GM13977 (cell line): Measurements from ENCODE around the gene SLC29A1.

ENCODE experiments used
- DNase-seq: peaks from one replicate; pipeline ENCODE4 v3.0.0; 2012; ENCODE audit warnings: low spot score
- in situ Hi-C: fragments of 300-500 bp; cut with MboI; formaldehyde crosslinking; loops from one replicate; pipeline ENCODE4 v1.12.0; 2022; ENCODE audit warnings: low sequenced_read_pairs, low pct_unique_long_range_greater_than_20kb, mixed read lengths, inconsistent platforms; ENCODE audit not compliant: unreplicated experiment
- TF ChIP-seq, protein P1 (sequence below): IDR thresholded peaks from 2 replicates; pipeline ENCODE4 v1.5.1; 2012; ENCODE audit warnings: mild to moderate bottlenecking, control low read depth; ENCODE audit not compliant: insufficient read depth; ENCODE audit errors: extremely low read depth, missing control alignments

The SLC29A1 gene

DNA sequence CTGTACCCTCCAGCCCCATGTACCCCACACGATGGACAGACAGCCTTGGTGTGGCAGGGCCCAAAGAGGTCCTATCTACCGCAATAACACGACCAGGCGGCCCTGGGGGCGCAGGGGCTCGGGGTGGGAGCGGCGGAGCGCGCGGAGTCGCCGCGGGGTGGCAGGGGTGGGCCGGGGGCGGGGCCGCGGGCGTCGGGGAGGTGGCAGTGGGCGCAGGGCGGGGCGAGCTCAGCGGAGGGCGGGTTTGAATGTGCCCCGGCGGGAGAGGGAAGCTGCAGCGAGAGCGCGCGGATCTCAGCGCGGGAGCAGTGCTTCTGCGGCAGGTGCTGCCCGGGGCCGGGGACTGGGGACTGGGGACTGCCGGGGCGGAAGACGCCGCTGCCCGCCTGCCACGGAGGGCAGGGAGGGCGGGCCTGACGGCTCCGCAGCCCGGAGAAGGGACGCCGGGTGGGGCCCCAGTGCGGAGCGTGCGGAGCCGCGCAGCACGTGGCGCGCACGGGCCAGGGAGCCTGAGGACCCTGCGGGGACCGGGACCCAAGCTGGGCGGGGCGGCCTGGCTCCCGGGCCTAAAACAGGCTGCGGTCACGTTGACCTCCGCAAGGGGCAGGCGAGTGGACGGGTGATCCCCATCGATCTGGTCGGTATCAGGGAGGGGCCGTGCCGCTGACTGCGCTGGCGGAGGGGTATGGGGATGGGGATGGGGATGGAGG lies at the start of gene SLC29A1:
TSS of gene SLC29A1 (plus strand) at position 277 of the 710 bp plus-strand sequence. CDS start 3,719 bp downstream, outside the sequence.
- TF ChIP-seq, protein P1, sequence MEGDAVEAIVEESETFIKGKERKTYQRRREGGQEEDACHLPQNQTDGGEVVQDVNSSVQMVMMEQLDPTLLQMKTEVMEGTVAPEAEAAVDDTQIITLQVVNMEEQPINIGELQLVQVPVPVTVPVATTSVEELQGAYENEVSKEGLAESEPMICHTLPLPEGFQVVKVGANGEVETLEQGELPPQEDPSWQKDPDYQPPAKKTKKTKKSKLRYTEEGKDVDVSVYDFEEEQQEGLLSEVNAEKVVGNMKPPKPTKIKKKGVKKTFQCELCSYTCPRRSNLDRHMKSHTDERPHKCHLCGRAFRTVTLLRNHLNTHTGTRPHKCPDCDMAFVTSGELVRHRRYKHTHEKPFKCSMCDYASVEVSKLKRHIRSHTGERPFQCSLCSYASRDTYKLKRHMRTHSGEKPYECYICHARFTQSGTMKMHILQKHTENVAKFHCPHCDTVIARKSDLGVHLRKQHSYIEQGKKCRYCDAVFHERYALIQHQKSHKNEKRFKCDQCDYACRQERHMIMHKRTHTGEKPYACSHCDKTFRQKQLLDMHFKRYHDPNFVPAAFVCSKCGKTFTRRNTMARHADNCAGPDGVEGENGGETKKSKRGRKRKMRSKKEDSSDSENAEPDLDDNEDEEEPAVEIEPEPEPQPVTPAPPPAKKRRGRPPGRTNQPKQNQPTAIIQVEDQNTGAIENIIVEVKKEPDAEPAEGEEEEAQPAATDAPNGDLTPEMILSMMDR: peak; percentile 19
- in situ Hi-C loops: no loop called here
- peak; percentile 96 for DNase-seq

DNA sequence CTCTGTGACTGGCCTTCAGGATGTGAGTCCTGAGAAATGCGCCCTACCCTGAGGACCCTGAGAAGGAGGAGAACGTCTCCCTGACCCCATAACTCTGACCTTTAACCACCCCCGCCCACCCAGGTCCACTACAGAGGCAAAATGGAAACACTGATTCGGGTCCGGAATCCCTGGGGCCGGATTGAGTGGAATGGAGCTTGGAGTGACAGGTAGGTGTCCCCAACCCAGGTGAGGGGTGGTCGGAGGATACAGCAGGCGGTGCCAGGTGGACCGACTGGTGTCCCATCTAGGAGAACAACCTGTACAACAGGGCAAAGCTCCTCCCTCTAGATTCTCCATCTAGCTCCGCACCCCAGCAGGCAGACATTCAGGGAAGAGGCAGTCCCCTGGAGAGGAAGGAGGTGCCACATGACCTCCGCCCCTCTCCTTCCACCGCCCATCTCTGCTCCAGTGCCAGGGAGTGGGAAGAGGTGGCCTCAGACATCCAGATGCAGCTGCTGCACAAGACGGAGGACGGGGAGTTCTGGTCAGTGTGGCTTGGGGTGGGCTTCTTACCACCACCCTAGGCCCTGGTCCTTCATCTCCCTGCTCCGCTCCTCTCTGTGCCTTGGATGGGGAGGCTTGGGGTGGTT lies 47.1 kb upstream of the SLC29A1 start:
- in situ Hi-C loops: no loop called here
- TF ChIP-seq, protein P1: no peak
- DNase-seq: no peak

DNA sequence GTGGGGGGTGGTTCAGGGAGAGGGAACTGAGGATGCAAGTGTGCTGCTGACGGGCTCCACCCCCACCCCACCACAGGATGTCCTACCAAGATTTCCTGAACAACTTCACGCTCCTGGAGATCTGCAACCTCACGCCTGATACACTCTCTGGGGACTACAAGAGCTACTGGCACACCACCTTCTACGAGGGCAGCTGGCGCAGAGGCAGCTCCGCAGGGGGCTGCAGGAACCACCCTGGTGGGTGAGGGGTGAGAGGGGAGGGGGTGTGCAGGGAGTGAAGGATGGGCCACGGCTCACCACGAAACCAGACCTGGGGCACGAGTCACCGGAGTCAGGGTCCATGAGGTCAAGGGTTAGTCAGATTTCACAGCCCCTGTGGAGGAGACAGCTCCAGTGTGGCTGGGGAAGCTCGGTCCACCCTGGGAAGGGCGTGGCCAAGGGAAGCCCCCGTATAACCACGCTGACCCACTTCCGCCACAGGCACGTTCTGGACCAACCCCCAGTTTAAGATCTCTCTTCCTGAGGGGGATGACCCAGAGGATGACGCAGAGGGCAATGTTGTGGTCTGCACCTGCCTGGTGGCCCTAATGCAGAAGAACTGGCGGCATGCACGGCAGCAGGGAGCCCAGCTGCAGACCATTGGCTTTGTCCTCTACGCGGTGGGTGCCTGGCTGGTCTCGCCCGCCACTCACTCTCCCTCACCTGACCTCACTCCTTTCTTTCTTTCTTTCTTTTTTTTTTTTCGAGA lies 46.5 kb upstream of the SLC29A1 start:
- in situ Hi-C loops: no loop called here
- TF ChIP-seq, protein P1: no peak
- peak; percentile 75 for DNase-seq

DNA sequence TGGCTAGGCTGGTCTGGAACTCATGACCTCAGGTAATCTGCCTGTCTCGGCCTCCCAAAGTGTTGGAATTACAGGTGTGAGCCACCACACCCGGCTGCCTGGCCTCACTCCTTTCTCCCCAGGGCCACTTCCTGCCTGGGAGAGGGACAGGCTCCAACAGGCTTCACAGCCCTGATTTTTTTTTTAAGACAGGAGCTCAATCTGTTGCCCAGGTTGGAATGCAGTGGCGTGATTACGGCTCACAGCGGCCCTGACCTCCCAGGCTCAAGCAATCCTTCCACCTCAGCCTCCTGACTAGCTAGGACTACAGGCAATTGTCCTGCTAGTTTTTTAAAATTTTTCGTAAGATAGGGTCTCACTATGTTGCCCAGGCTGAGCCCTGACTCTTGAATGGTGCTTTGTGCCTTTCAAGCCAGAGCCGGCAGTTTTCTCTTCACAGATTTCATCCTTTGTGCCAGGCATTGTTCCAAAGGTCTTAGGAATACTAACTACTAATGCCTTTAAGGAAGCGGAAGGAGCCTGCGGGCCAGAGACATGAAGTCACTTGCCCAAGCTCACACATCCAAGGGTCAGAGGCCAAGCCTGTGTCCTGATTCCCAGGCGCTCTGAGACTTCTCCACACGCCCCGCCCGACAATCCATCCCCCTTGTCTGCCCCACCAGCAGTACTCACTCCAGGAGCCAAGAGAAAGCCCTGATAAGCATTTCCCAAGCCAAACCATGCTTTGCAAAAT lies 45.5 kb upstream of the SLC29A1 start:
- DNase-seq: no peak
- in situ Hi-C loops: no loop called here

DNA sequence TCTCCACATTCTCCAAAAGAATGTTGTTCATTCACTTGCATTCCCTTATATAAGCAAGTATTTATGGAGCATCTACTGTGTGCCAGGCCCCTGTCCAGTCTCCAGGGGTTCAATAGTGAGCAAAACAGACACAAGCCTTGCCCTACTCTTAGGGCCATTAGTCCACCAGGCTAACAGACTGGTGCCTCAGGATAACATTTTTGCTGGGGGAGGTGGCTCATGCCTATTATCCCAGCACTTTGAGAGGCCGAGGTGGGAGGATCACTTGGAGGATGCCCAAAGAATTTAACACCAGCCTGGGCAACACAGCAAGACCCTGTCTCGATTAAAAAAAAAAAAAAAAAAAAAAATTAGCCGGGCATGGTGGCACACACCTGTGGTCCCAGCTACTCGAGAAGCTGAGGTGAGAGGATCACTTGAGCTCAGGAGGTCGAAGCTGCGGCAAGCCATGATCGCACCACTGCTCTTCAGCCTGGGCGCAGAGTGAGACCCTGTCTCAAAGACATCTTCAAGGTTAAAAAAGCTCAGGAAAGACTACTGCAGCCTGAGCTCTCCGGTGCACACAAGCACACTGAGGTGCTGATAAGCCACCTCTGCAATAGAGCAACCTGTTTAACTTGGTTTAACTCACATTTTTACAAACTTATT lies 44.8 kb upstream of the SLC29A1 start:
- DNase-seq: no peak
- TF ChIP-seq, protein P1: no peak
- in situ Hi-C loops: no loop called here

More for the DNA sequence above, 45.5 kb upstream of the SLC29A1 start:
- TF ChIP-seq, protein P1: no peak

DNA sequence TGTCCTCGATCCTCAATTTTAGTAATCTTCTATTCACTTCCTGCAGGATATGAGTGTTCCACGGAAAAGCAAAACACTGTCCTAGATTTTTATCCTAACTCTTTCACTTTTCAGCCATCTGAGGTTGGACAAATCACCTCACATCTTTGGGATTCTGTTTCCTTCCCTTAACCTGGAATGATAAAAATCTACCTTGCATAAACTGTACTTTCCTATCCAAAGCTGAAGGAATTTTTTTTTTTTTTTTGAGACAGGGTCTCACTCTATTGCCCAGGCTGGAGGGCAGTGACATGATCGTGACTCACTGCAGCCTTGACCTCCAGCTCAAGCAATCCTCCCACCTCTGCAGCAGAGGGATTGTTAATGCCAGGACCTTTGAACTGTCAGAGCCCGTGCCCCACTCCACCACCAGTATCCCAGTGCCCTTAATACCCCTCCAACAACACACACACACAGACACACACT lies 44.3 kb upstream of the SLC29A1 start:
- TF ChIP-seq, protein P1: no peak
- no peak for DNase-seq
- in situ Hi-C loops: no loop called here
